HepG2 (cell line): ENCODE measurements around the gene MEGF6.

Experiments used
- ELF1 ChIP-seq: sonication (generic); formaldehyde crosslinking; IDR thresholded peaks from 2 replicates; pipeline ENCODE4 v1.4.0; 2020; ENCODE audit warnings: missing genetic modification reagents
- HOXA7 ChIP-seq: sonication (generic); formaldehyde crosslinking; IDR thresholded peaks from 2 replicates; pipeline ENCODE4 v1.8.1; 2022; ENCODE audit warnings: mild to moderate bottlenecking, missing genetic modification reagents, moderate library complexity
- IRF2 ChIP-seq: IDR thresholded peaks from 2 replicates; pipeline ENCODE4 v1.6.1; 2018; ENCODE audit warnings: missing genetic modification reagents, missing compliant biosample characterization
- JUND ChIP-seq: sonication (generic); formaldehyde crosslinking; IDR thresholded peaks from 2 replicates; pipeline ENCODE4 v1.8.0; 2022; ENCODE audit warnings: mild to moderate bottlenecking, missing genetic modification reagents
- KAT8 ChIP-seq: IDR thresholded peaks from 2 replicates; pipeline ENCODE4 v1.6.1; 2016; ENCODE audit warnings: missing genetic modification reagents, missing compliant biosample characterization
- SMAD1 ChIP-seq: sonication (generic); formaldehyde crosslinking; IDR thresholded peaks from 2 replicates; pipeline ENCODE4 v1.4.0; 2020; ENCODE audit warnings: missing genetic modification reagents, low read depth, mild to moderate bottlenecking, borderline replicate concordance
- ZNF205 ChIP-seq: IDR thresholded peaks from 2 replicates; pipeline ENCODE4 v1.6.1; 2018; ENCODE audit warnings: missing biosample characterization, missing genetic modification reagents
- ZNF326 ChIP-seq: sonication (generic); formaldehyde crosslinking; IDR thresholded peaks from 2 replicates; pipeline ENCODE4 v1.4.0; 2020; ENCODE audit warnings: missing genetic modification reagents, borderline replicate concordance
- ZNF558 ChIP-seq: sonication (generic); formaldehyde crosslinking; IDR thresholded peaks from 2 replicates; pipeline ENCODE4 v1.9.0; 2022; ENCODE audit warnings: mild to moderate bottlenecking, missing genetic modification reagents, borderline replicate concordance
- ZNF605 ChIP-seq: sonication (generic); formaldehyde crosslinking; IDR thresholded peaks from 2 replicates; pipeline ENCODE4 v1.8.0; 2022; ENCODE audit warnings: mild to moderate bottlenecking, missing genetic modification reagents
- TF ChIP-seq, protein P1 (sequence below): sonication (generic); formaldehyde crosslinking; IDR thresholded peaks from 2 replicates; pipeline ENCODE4 v1.5.0; 2020; ENCODE audit warnings: mild to moderate bottlenecking, missing genetic modification reagents, moderate library complexity
- TF ChIP-seq, protein P2 (sequence below): IDR thresholded peaks from 2 replicates; pipeline ENCODE4 v1.6.1; 2016; ENCODE audit warnings: low read depth
- TF ChIP-seq, protein P3 (sequence below): IDR thresholded peaks from 2 replicates; pipeline ENCODE4 v1.6.1; 2016
- TF ChIP-seq, protein P4 (sequence below): sonication (generic); formaldehyde crosslinking; conservative IDR thresholded peaks from 2 replicates; pipeline ENCODE4 v1.4.0; 2020; ENCODE audit warnings: mild to moderate bottlenecking, missing genetic modification reagents, moderate library complexity

DNA sequence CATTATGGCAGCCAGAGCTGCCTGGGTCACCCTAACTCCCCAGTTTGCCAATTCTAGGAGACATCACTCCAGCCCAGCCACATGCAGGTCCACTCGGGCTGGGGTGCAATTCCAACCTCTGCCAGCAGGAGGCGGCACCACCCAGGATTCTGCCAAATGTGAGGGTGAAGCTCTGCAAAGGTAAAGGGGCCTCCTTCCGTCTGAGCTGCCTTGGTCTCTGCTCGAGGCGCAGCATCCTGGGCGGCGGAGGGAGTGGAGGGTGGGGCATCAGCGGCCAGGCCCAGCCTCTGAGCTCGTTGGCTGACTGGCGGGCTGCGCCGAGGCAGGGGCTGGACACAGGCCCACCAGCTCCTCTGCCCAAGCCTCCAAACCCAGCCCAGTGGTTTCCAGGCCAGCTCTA is 93.1 kb downstream of the MEGF6 start:
- TF ChIP-seq, protein P1, sequence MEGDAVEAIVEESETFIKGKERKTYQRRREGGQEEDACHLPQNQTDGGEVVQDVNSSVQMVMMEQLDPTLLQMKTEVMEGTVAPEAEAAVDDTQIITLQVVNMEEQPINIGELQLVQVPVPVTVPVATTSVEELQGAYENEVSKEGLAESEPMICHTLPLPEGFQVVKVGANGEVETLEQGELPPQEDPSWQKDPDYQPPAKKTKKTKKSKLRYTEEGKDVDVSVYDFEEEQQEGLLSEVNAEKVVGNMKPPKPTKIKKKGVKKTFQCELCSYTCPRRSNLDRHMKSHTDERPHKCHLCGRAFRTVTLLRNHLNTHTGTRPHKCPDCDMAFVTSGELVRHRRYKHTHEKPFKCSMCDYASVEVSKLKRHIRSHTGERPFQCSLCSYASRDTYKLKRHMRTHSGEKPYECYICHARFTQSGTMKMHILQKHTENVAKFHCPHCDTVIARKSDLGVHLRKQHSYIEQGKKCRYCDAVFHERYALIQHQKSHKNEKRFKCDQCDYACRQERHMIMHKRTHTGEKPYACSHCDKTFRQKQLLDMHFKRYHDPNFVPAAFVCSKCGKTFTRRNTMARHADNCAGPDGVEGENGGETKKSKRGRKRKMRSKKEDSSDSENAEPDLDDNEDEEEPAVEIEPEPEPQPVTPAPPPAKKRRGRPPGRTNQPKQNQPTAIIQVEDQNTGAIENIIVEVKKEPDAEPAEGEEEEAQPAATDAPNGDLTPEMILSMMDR (CRISPR knock-in tag): peak; percentile 60
- TF ChIP-seq ELF1: no peak
- no peak for TF ChIP-seq ZNF205 (CRISPR knock-in tag)
- no peak for TF ChIP-seq SMAD1 (CRISPR knock-in tag)
- TF ChIP-seq, protein P2, sequence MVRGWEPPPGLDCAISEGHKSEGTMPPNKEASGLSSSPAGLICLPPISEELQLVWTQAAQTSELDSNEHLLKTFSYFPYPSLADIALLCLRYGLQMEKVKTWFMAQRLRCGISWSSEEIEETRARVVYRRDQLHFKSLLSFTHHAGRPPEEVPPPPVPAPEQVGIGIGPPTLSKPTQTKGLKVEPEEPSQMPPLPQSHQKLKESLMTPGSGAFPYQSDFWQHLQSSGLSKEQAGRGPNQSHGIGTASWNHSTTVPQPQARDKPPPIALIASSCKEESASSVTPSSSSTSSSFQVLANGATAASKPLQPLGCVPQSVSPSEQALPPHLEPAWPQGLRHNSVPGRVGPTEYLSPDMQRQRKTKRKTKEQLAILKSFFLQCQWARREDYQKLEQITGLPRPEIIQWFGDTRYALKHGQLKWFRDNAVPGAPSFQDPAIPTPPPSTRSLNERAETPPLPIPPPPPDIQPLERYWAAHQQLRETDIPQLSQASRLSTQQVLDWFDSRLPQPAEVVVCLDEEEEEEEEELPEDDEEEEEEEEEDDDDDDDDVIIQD: no peak
- no peak for TF ChIP-seq ZNF326 (CRISPR knock-in tag)
- no peak for TF ChIP-seq ZNF558
- TF ChIP-seq IRF2 (CRISPR knock-in tag): no peak
- TF ChIP-seq KAT8 (CRISPR knock-in tag): no peak
- TF ChIP-seq ZNF605 (CRISPR knock-in tag): no peak
- TF ChIP-seq, protein P3, sequence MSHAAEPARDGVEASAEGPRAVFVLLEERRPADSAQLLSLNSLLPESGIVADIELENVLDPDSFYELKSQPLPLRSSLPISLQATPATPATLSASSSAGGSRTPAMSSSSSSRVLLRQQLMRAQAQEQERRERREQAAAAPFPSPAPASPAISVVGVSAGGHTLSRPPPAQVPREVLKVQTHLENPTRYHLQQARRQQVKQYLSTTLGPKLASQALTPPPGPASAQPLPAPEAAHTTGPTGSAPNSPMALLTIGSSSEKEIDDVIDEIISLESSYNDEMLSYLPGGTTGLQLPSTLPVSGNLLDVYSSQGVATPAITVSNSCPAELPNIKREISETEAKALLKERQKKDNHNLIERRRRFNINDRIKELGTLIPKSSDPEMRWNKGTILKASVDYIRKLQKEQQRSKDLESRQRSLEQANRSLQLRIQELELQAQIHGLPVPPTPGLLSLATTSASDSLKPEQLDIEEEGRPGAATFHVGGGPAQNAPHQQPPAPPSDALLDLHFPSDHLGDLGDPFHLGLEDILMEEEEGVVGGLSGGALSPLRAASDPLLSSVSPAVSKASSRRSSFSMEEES (CRISPR knock-in tag): no peak
- TF ChIP-seq, protein P4, sequence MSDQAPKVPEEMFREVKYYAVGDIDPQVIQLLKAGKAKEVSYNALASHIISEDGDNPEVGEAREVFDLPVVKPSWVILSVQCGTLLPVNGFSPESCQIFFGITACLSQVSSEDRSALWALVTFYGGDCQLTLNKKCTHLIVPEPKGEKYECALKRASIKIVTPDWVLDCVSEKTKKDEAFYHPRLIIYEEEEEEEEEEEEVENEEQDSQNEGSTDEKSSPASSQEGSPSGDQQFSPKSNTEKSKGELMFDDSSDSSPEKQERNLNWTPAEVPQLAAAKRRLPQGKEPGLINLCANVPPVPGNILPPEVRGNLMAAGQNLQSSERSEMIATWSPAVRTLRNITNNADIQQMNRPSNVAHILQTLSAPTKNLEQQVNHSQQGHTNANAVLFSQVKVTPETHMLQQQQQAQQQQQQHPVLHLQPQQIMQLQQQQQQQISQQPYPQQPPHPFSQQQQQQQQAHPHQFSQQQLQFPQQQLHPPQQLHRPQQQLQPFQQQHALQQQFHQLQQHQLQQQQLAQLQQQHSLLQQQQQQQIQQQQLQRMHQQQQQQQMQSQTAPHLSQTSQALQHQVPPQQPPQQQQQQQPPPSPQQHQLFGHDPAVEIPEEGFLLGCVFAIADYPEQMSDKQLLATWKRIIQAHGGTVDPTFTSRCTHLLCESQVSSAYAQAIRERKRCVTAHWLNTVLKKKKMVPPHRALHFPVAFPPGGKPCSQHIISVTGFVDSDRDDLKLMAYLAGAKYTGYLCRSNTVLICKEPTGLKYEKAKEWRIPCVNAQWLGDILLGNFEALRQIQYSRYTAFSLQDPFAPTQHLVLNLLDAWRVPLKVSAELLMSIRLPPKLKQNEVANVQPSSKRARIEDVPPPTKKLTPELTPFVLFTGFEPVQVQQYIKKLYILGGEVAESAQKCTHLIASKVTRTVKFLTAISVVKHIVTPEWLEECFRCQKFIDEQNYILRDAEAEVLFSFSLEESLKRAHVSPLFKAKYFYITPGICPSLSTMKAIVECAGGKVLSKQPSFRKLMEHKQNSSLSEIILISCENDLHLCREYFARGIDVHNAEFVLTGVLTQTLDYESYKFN: no peak
- TF ChIP-seq HOXA7 (CRISPR knock-in tag): no peak
- TF ChIP-seq JUND (CRISPR knock-in tag): no peak
